Skeletal muscle tissue (tissue), 1 donor: ENCODE results near the gene OST4. TPM values are rescaled to one million over a fixed set of nuclear protein-coding genes. Genes with fewer than 3 reads are reported as not detected.

Experiments
- total RNA-seq: library from RNA; depleted of rRNA; stranded (reverse); fragments of >200 nt; gene quantifications from one replicate; pipeline ENCODE4 v1.2.3, GENCODE V29; 2014

Gene OST4
- total RNA-seq, 1 donor from 2014 or later = 352 TPM

Other genes starting within 250 kb of the OST4 start
- 3.7 TPM for gene DPYSL5, start 223.5 kb downstream of the OST4 start, total RNA-seq
- gene MAPRE3, start 101.0 kb downstream of the OST4 start, total RNA-seq = 3.7 TPM
- gene TMEM214, start 38.7 kb downstream of the OST4 start, total RNA-seq = 23.5 TPM
- 6.8 TPM for gene AGBL5, start 20.0 kb downstream of the OST4 start, total RNA-seq
- gene EMILIN1, start 7.0 kb upstream of the OST4 start, total RNA-seq = 61.6 TPM
- gene KHK, start 15.1 kb upstream of the OST4 start, total RNA-seq = 2.1 TPM
- gene CGREF1, start 47.5 kb upstream of the OST4 start, total RNA-seq = 2.1 TPM
- gene ABHD1, start 52.2 kb upstream of the OST4 start, total RNA-seq = not detected
- 14.1 TPM for gene PREB, start 63.0 kb upstream of the OST4 start, total RNA-seq
- not detected for gene PRR30, start 67.8 kb upstream of the OST4 start, total RNA-seq
- 0.52 TPM for gene TCF23, start 77.3 kb upstream of the OST4 start, total RNA-seq
- 172 TPM for gene ATRAID, start 140.4 kb upstream of the OST4 start, total RNA-seq
- 7.8 TPM for gene SLC5A6, start 140.6 kb upstream of the OST4 start, total RNA-seq
- gene CAD, start 145.7 kb upstream of the OST4 start, total RNA-seq = 28.2 TPM
- 0.52 TPM for gene SLC30A3, start 191.4 kb upstream of the OST4 start, total RNA-seq
- gene DNAJC5G, start 203.8 kb upstream of the OST4 start, total RNA-seq = under 0.01 TPM
- gene TRIM54, start 210.8 kb upstream of the OST4 start, total RNA-seq = 60.0 TPM
- gene UCN, start 236.8 kb upstream of the OST4 start, total RNA-seq = 1.0 TPM